ENCODE measurements around the gene CAPS2. TPM values are rescaled to one million over a fixed set of nuclear protein-coding genes. Genes with fewer than 3 reads are reported as not detected.

Gene CAPS2
- total and polyA plus RNA-seq, 10 of the 15 experiments (the other 5 are each of a cell fraction or from before 2014, with no cell fraction given): 2.0 to 6.4 (median 4.2) TPM

- DNase-seq (ENCODE audit: low read depth, low spot score): peak; percentile 44
- H3K4me1 ChIP-seq (ENCODE audit: control insufficient read depth, insufficient read depth, low read length): peaks cover 4% of the 10 kb centered on the region
- H3K9me3 ChIP-seq (replicated peaks; ENCODE audit: control insufficient read depth, insufficient read depth, low read length): no peaks in the 10 kb centered on the region
- no TSS peak for BruUV-seq (replicated peaks)
- no peaks in the 10 kb centered on the region for H3K79me2 ChIP-seq (ENCODE audit: control insufficient read depth, insufficient read depth, low read length)
- FAIRE-seq: peak; percentile 93
- intact Hi-C loops (cut with micrococcal nuclease; ENCODE audit: unreplicated experiment) (loop anchor here (1.0 to 10.0 kb wide), 6 partner anchors 56 to 1120 kb away; partner anchors contain the start of gene GLIPR1), in situ Hi-C loops (cut with MboI) (loop anchor here (5.0 kb wide), 2 partner anchors 168 to 703 kb away; no protein-coding TSS in a partner anchor)
- H3K4me3 ChIP-seq: peak within 1 kb of the TSS; percentile 57; the same call in 1 of the 2 replicates
- ChIA-PET CTCF (interaction anchor here (0.7 to 8.2 kb wide), 29 partner anchors 8 to 825 kb away, joined by 3 to 98 read pairs (median 4); partner anchors contain the start of genes GLIPR1L2 and KRR1), POLR2A (interaction anchor here (0.8 to 1.6 kb wide), 2 partner anchors 146 to 149 kb away, joined by 3 read pairs; partner anchors contain the start of gene GLIPR1), SMC1A (ENCODE audit: uncharacterized antibody, unreplicated experiment) (interaction anchor here (0.6 to 4.0 kb wide), 17 partner anchors 10 to 703 kb away, joined by 3 to 48 read pairs (median 4); partner anchors contain the start of gene GLIPR1), RAD21 (ENCODE audit: unreplicated experiment) (interaction anchor here (0.6 to 7.9 kb wide), 21 partner anchors 9 to 1122 kb away, joined by 3 to 63 read pairs (median 4); partner anchors contain the start of genes GLIPR1, GLIPR1L2 and KRR1)
- H3K27ac ChIP-seq (ENCODE audit: control insufficient read depth, insufficient read depth): no peak within 1 kb of the TSS
- no peaks in the 10 kb centered on the region for H4K20me1 ChIP-seq (ENCODE audit: control insufficient read depth, insufficient read depth)
- H3K36me3 ChIP-seq (ENCODE audit: control insufficient read depth in 2 of 2, insufficient read depth in 2 of 2, low read length in 1 of 2): no peaks in the 10 kb centered on the region
- peak; percentile 83 for ATAC-seq
- no peaks in the 10 kb centered on the region for H3K27me3 ChIP-seq (replicated peaks in 1 of 2; ENCODE audit: control insufficient read depth in 2 of 2, insufficient read depth in 2 of 2, low read length in 1 of 2)
- H3K4me2 ChIP-seq (ENCODE audit: control insufficient read depth, insufficient read depth): peak within 1 kb of the TSS; percentile 98
- H2AFZ ChIP-seq (ENCODE audit: control insufficient read depth, low read depth, low read length): peak within 1 kb of the TSS; percentile 72
- WGBS (ENCODE audit: insufficient coverage, insufficient replicate concordance, low lambda C conversion rate, missing lambda C conversion rate): 2% methylated on average over 23 of the region's 23 CpGs
- H3K9ac ChIP-seq (ENCODE audit: control insufficient read depth, insufficient read depth, low read length): peak within 1 kb of the TSS; percentile 49
- TF ChIP-seq KLF5 (IDR thresholded peaks at IDR 0.05; ENCODE audit: partially characterized antibody): no peak
- TF ChIP-seq POU2F2 (IDR thresholded peaks at IDR 0.05; ENCODE audit: borderline replicate concordance, low read depth, low read length): peak; percentile 56; the same call in 1 of the 3 replicates
- TF ChIP-seq PAX5 (IDR thresholded peaks at IDR 0.05; ENCODE audit: borderline replicate concordance, low read depth, low read length): no peak
- peak; percentile 71 for TF ChIP-seq EED (IDR thresholded peaks at IDR 0.05; ENCODE audit: low read depth)
- TF ChIP-seq TBL1XR1 (IDR thresholded peaks at IDR 0.05; ENCODE audit: low read depth, low read length): no peak
- no peak for TF ChIP-seq BHLHE40 (IDR thresholded peaks at IDR 0.05; ENCODE audit: borderline replicate concordance in 1 of 2, low read depth in 2 of 2, low read length in 1 of 2)
- peak; percentile 86 for TF ChIP-seq MLLT1 (IDR thresholded peaks at IDR 0.05)
- TF ChIP-seq CBX5 (IDR thresholded peaks at IDR 0.05; ENCODE audit: low read depth): no peak
- no peak for TF ChIP-seq TCF7 (IDR thresholded peaks at IDR 0.05; ENCODE audit: borderline replicate concordance)
- TF ChIP-seq RAD21 (IDR thresholded peaks at IDR 0.05; ENCODE audit: insufficient read depth, low read depth, low read length): peak; percentile 87
- no peak for TF ChIP-seq BACH1 (IDR thresholded peaks at IDR 0.05; ENCODE audit: borderline replicate concordance)
- TF ChIP-seq SMC3 (IDR thresholded peaks at IDR 0.05; ENCODE audit: borderline replicate concordance, low read length): peak; percentile 84; the same call in 1 of the 2 replicates
- TF ChIP-seq ZBTB4 (CRISPR knock-in tag; IDR thresholded peaks at IDR 0.05): no peak
- no peak for TF ChIP-seq LARP7 (IDR thresholded peaks at IDR 0.05)
- no peak for TF ChIP-seq TARDBP (IDR thresholded peaks at IDR 0.05; ENCODE audit: borderline replicate concordance)
Observed at GRCh38 chr12:75334384-75335030, 4.4 kb upstream of the CAPS2 start, which contains the start of gene GLIPR1L1. Gene GLIPR1L1, plus strand, starts transcription at chr12:75334670. Its CDS starts 59 bp downstream, at chr12:75334729.
